Skeletal muscle tissue (tissue), 4 donors: ENCODE results near the gene SLC6A11. TPM values are rescaled to one million over a fixed set of nuclear protein-coding genes. Genes with fewer than 3 reads are reported as not detected.
A peak's percentile ranks its signal among the peaks of the same experiment; 100 is the strongest.

Experiments used
- H3K27ac ChIP-seq: one replicate; pipeline ENCODE4 v1.7.0; 2013; ENCODE audit warnings: mild to moderate bottlenecking, low read depth, low read length, inconsistent platforms
- H3K27me3 ChIP-seq, 3 donors: one replicate each; pipeline ENCODE4 v1.7.0; 2013; ENCODE audit warnings: low read length in 3 of 3; ENCODE audit not compliant: control insufficient read depth in 3 of 3, insufficient read depth in 3 of 3
- H3K36me3 ChIP-seq, 3 donors: one replicate each; pipeline ENCODE4 v1.7.0; 2013; ENCODE audit warnings: low read length in 3 of 3; ENCODE audit not compliant: control insufficient read depth in 3 of 3, insufficient read depth in 3 of 3
- H3K4me1 ChIP-seq, 3 donors: one replicate each; pipeline ENCODE4 v1.7.0; 2013; ENCODE audit warnings: low read length in 3 of 3, mild to moderate bottlenecking in 3 of 3; ENCODE audit not compliant: control insufficient read depth in 3 of 3, insufficient read depth in 3 of 3
- H3K4me3 ChIP-seq, 3 donors: one replicate each; pipeline ENCODE4 v1.7.0; 2013; ENCODE audit warnings: low read length in 3 of 3
- H3K9ac ChIP-seq, 3 donors: one replicate each; pipeline ENCODE4 v1.7.0; 2013; ENCODE audit warnings: low read length in 3 of 3, mild to moderate bottlenecking in 3 of 3, moderate library complexity in 2 of 3, low read depth in 1 of 3
- H3K9me3 ChIP-seq, 3 donors: one replicate each; pipeline ENCODE4 v1.7.0; 2013; ENCODE audit warnings: low read length in 3 of 3; ENCODE audit not compliant: control insufficient read depth in 3 of 3
- total RNA-seq: library from RNA; depleted of rRNA; stranded (reverse); fragments of >200 nt; gene quantifications from one replicate; pipeline ENCODE4 v1.2.3, GENCODE V29; 2014
- donor health status: Osteomylitis.

SLC6A11 gene
- not detected for total RNA-seq

GRCh38 chr3:10816019-10816862 is at the start of gene SLC6A11:
Gene SLC6A11, plus strand, starts transcription at chr3:10816228. Its CDS starts 38 bp downstream, at chr3:10816266.
- H3K4me3 ChIP-seq: peak within 1 kb of the TSS in 2 of 3 donors; percentile 45 to 58

GRCh38 chr3:10768708-10769394 is 47.2 kb upstream of the SLC6A11 start:
- no peaks in the 10 kb centered on the region for H3K36me3 ChIP-seq
- H3K9me3 ChIP-seq: peaks cover 0 to 2% (median 0%) of the 10 kb centered on the region in 3 donors
- H3K27me3 ChIP-seq: peaks cover 33 to 51% (median 43%) of the 10 kb centered on the region in 3 donors
- H3K27ac ChIP-seq: no peak overlapping the region
- no peak overlapping the region for H3K4me3 ChIP-seq
- no peaks in the 10 kb centered on the region for H3K4me1 ChIP-seq
- no peak overlapping the region for H3K9ac ChIP-seq

More at GRCh38 chr3:10816019-10816862, at the start of gene SLC6A11:
- no peaks in the 10 kb centered on the region for H3K36me3 ChIP-seq
- H3K27ac ChIP-seq: no peak within 1 kb of the TSS
- no peaks in the 10 kb centered on the region for H3K9me3 ChIP-seq
- H3K27me3 ChIP-seq: peaks cover 20 to 41% (median 40%) of the 10 kb centered on the region in 3 donors
- H3K4me1 ChIP-seq: peaks cover 0 to 6% (median 4%) of the 10 kb centered on the region in 3 donors
- H3K9ac ChIP-seq: peak within 1 kb of the TSS in 1 of 3 donors; percentile 50

DNA sequence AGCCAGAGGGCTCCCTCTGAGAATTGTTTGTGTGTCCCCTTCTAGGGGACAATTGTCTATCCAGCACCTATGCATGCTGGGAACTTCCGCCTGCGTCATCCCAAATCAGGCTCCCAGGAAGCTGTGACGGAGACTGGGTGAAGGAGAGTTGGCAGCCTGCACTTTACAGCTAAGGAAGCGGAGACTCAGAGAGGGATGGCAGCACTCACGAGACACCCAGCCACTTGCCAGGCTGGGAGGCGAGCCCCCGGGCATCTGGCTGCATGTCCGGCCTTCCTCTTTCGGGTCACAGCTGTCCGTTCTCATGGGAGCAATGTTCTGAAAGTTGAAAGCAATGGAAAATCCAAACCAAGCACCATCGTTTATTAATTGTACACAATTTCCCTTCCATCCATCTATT is 45.5 kb upstream of the SLC6A11 start:
- Histone ChIP-seq H3K27me3 (peaks cover 30 to 46% (median 43%) of the 10 kb centered on the region in 3 donors), H3K4me3 (no peak overlapping the region), H3K4me1 (no peaks in the 10 kb centered on the region), H3K9me3 (peaks cover 0 to 3% (median 0%) of the 10 kb centered on the region in 3 donors), H3K27ac (no peak overlapping the region), H3K36me3 (no peaks in the 10 kb centered on the region), H3K9ac (no peak overlapping the region)

GRCh38 chr3:10770981-10771380 is 45.0 kb upstream of the SLC6A11 start:
- no peak overlapping the region for H3K27ac ChIP-seq
- H3K4me1 ChIP-seq: no peaks in the 10 kb centered on the region
- H3K27me3 ChIP-seq: peaks cover 30 to 45% (median 43%) of the 10 kb centered on the region in 3 donors
- peaks cover 0 to 3% (median 0%) of the 10 kb centered on the region in 3 donors for H3K9me3 ChIP-seq
- no peak overlapping the region for H3K9ac ChIP-seq
- no peaks in the 10 kb centered on the region for H3K36me3 ChIP-seq
- no peak overlapping the region for H3K4me3 ChIP-seq

DNA sequence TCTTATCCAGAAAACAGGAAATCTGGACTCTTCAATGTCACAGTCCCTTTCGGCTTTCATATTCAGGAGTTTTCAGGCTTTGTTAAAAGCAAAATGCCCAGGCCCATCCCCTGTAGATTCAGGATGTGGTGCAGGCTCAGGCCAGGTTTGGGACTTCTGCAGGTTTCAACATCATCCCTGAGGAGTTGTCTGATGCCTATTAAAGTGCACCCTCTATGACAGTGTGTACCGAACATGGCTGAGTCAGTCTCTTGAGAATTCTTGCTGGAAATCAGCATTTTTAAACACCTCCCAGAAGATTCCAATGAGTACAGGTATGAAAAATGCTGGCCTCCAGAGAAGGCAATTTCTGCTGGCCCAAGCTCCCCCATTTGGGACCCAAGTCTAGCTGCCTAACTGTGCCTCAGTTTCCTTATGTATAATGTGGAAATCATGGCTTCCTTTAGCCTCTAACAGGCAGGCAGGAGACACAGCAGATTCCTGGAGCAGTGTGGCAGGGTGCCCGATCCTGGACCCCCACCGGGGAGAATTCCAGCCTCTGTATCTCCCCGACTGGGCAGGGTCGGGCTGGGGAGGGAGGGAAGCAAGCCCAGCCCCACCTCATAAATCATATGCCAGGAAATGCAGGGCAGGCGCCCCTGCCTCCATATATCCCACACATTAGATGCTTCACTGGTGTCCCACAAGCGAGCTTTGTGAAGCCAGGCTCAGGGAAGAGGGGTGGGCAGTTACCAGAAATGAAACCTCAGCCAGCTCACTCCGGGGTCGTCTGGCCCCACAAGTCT is 44.4 kb upstream of the SLC6A11 start:
- H3K4me1 ChIP-seq: no peaks in the 10 kb centered on the region
- H3K27ac ChIP-seq: no peak overlapping the region
- no peaks in the 10 kb centered on the region for H3K36me3 ChIP-seq
- H3K9ac ChIP-seq: no peak overlapping the region
- no peak overlapping the region for H3K4me3 ChIP-seq
- peaks cover 30 to 42% (median 40%) of the 10 kb centered on the region in 3 donors for H3K27me3 ChIP-seq
- peaks cover 0 to 3% (median 0%) of the 10 kb centered on the region in 3 donors for H3K9me3 ChIP-seq

- Histone ChIP-seq H3K9ac (no peak overlapping the region), H3K4me1 (no peaks in the 10 kb centered on the region), H3K27ac (no peak overlapping the region), H3K27me3 (peaks cover 29 to 40% (median 38%) of the 10 kb centered on the region in 3 donors), H3K9me3 (peaks cover 0 to 3% (median 0%) of the 10 kb centered on the region in 3 donors), H3K4me3 (no peak overlapping the region), H3K36me3 (no peaks in the 10 kb centered on the region)
Measured at GRCh38 chr3:10772271-10773161, 43.5 kb upstream of the SLC6A11 start.

- Histone ChIP-seq H3K27ac (no peak overlapping the region), H3K36me3 (no peaks in the 10 kb centered on the region), H3K4me1 (no peaks in the 10 kb centered on the region), H3K9ac (no peak overlapping the region), H3K4me3 (no peak overlapping the region), H3K27me3 (peaks cover 21 to 52% (median 31%) of the 10 kb centered on the region in 3 donors), H3K9me3 (peaks cover 0 to 3% (median 0%) of the 10 kb centered on the region in 3 donors)
Measured at GRCh38 chr3:10774129-10774670, 41.8 kb upstream of the SLC6A11 start.

- Histone ChIP-seq H3K4me3 (no peak overlapping the region), H3K9me3 (peaks cover 0 to 3% (median 0%) of the 10 kb centered on the region in 3 donors), H3K4me1 (no peaks in the 10 kb centered on the region), H3K27me3 (peaks cover 20 to 52% (median 30%) of the 10 kb centered on the region in 3 donors), H3K27ac (no peak overlapping the region), H3K36me3 (no peaks in the 10 kb centered on the region), H3K9ac (no peak overlapping the region)
Measured at GRCh38 chr3:10774825-10775224, 41.2 kb upstream of the SLC6A11 start.
